Measurements from ENCODE around the gene ZNF319.
A peak's percentile ranks its signal among the peaks of the same experiment; 100 is the strongest.

Gene ZNF319

DNA sequence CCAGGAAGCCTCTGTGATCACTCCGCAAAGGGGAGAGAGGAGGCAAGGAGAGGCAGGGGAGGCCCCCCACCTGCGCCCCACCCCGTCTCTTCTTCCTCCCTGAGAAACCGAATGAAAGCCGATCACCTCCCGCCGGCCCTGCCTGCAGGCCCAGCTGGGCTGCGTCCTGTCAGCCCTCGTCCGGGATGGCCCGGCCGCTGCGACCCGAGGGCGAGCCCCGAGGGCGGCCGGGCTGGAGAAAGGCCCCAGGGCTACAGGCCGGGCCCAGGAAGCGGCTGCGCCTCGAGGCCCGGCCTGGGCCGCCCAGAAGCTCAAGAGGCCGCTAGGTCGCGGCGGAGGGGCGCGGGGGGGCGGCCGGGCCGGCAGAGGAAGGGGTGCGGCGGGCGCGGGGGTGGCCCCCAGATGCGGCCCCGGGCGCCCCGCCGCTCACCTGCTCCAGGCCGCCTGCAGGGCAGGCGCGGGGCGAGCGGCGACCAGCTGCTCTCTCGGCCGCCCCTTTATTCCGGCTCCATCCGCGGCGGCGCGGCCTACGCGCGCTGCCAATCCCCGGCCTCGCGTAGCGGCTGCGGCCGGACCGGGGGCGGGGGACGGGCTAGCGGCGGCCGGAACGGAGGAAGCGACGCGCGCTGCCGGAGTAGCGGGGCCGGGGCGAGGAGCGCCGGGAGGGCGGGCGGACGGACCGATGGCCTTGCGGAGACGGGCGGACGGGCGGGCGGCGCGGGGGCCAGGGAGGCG is at the start of gene ZNF319:
Gene ZNF319, minus strand, starts transcription at position 702 of the 735 bp plus-strand sequence. CDS start 2,407 bp downstream, outside the sequence.
- peak; percentile 42 for DNase-seq

DNA sequence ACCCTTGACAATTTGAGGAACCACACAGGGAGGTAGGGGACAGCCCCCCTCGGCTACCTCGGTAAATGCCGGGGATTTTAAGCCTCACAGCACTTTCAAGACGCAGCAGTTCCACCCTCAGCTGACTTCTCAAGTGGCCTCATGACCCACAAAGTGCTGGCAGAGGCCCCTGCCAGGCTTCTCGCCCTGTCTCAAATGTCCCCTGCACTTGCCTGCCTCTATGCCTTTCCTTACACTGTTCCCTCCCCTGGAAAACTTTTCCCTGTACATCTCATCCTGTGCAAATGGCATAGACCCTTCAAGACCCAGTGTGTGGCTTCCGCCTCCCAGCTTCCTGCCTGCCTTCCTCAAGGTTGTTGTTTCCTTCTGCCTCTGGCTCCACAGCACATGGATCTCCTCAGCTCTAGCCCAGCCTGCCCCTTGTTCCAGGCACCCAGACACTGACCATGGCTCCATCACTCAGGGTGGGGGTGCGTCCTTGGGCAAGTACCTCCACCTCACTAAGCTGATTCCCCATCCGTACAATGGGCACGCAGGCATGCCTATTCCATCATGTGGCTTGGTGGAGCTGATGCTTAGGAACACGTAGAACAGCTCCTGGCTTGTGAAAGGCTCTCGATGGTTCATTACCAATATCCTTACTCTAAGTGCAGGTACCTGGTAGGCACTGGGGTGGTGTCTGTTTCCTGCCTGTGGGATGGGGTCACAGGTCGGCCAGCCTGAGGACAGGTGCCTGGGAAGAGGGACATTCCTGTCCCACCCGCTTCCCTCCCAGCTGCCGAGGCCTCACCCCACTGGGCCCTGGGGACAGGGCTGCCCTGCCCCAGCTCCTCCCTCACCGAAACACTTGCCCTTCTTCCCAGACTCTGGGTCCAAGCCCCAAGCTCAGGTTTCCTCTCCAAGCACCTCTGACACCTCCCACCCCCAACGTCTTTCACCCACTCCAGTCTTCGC is 49.0 kb upstream of the ZNF319 start:
- no peak for DNase-seq

DNA sequence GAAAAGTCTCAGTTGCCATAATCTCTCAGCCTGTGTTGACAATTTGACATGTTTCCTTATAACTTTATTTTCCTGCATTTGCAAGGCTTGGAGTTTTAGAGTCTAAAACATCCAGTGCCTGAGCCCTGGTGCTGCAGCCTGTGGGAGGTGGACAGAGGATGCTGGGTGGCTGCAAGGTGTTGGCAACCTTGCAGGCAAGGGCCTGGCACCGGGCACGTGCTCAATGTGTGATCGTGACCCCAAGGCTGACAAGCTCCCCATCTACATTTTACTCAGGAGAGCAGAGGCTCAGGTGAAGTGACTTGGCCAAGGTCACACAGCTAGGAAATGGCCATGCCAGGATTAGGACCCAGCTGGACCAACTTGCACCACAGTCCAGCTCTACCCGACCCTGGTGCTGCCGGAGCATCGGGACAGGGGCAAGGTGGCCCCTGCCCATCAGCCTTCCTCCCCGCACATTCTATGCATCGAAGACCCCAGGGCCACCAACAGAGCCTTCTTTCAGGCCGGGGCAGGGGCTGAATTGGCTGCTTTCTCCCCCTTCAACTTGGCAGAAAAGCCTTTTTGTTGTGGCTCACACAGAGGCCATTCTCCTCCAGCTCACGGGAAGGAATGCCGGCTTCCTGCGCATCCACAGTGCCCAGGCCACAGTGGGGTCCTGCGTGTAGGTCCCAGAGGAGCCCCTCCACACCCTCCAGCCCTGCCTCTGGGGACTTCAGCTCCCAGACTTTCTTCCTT is 48.2 kb upstream of the ZNF319 start:
- no peak for DNase-seq

DNA sequence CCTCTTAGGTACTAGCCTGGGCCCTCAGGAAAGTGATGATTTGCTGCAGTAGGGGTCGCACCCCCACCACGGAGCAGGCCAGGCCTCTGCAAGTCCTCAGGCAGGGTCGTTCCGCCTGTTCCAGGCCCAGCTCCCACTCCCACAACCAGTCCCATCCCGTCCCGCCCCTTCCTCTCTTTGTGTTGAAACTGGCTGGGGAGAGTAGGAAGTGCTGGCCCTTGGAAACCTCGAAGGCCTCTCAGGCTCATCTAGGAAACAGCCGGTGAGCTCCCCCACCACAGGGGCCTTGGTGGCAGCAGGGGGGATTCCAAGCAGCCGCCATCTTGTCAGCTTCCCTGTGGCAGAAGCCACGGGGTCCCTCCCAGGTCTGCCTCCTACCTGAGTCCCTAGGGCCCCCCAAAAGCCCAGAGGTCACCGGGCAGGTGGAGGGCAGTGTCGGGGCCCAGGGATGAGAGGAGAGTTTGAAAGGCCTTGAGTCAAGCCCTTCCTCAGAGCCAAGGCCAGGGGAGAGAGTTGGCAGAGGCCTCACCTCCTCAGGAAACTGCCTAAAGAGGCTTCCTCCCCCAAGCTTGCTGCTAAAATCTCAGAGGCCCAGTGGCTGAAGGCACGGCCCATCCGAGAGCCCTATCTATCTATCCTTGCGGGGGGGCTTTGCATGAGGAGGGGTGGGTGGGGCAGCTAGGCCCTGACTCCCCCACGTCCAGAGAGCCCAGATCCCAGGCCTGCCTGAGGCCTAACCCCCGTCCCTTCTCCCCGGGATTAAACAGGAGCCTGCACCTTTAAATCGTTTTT is 47.3 kb upstream of the ZNF319 start:
- DNase-seq, result no peak

DNA sequence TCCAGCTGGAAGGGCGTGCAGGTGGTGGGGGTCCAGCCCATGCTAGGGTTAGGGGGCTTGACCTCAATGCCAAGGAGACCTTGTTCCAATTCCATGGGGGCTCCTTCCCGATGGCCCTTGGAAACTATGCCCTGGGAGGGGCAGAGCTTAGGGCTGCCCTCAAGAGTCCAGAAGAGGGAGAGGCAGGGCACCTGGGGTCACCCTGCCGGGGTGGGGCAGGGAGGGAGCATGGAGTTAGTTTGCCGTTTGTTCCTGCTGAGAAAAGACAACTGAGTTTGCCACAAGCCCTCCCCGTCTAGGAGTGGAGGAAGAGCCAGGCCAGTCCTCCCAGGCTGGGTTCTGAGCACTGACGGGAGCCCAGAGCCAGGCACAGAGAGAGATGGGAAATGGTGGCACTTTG is 46.5 kb upstream of the ZNF319 start:
- DNase-seq, result no peak

DNA sequence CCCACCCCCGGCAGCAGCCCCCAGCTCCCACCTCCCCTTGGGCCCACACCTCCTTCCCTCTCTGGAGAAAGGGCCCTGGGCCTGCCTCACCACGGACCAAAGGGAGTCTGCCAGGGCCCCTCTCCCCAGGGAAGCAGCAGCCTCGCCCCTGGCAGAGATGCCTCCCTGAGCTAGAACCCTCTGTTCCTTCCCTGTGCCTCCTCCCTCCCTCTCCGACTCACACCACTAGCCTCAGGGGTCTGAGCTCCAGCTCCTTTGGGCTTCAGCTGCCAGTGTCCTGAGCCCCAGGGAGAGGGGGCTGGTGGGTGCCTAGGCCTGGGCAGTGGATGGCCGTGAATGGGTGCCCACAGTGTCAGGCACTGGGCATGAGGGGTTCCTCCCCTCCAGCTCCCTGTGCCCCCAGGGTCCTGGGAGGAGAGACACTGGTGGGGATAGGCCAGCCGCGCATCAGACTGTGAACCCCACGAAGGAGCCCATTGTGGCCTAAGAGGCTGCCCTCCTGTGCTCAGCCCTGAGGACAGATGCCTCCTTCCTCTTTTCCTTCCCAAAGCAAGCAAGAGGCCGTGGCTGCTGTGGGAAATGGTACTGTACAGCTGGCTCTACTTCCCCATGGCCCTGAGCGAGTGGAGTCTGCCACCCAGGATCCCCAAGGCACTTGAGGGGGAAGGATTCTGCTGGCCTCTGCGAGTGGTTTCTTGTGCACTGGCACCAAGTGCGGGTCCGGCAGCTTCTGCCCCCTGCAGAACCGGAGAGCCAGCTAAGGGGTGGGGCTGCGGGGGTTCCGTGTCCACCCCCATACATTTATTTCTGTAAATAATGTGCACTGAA is 45.8 kb upstream of the ZNF319 start:
- no peak for DNase-seq

DNA sequence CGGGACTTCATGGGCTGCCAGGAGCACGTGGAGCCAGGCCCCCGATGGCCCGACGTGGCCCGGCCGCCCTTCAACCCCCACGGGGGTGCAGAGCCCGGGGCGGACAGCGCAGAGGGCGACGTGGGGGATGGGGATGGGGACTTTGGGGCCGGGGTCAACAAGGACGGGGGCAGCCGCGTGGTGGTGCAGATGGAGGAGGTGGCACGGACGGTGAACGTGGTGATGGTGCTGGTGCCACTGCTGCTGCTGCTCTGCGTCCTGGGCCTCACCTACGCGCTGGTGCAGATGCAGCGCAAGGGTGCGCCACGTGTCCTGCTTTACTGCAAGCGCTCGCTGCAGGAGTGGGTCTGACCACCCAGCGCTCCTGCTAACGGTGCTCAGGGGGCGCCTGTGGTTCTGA is 44.6 kb upstream of the ZNF319 start:
- DNase-seq, result no peak

DNA sequence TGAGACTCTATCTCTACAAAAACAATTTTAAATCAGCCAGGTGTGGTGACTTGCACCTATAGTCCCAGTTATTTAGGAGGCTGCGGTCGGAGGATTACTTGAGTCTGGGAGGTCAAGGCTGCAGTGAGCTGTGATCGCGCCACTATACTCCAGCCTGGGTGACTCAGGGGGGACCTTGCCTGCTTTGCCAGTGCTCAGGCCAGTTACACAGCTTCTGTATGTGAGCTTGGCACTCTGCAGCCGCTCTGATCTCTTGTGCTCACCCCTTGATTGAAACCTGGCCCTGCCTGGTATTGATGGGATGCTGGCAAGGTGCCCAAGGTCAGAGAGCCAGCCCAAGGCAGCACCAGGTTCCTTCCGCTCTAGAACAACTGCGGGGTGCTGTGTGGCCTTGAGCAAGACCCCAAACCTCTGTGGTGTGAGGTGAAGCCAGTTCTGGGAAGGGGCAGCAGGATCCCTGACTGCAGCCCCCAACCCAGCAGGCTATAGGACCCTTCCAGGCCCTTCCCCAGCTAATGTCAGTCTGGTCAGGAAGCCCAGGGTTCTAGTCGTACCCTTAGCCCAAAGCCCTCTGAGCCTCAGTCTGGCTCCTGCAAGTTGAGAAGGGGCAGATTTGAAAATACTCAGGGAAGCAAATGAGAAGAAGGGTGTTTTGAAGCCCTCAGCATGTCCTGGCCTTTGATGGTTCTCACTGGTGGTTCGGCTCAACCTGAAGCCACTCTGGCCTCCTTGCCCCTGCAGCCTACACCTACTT is 44.0 kb upstream of the ZNF319 start:
- no peak for DNase-seq

DNA sequence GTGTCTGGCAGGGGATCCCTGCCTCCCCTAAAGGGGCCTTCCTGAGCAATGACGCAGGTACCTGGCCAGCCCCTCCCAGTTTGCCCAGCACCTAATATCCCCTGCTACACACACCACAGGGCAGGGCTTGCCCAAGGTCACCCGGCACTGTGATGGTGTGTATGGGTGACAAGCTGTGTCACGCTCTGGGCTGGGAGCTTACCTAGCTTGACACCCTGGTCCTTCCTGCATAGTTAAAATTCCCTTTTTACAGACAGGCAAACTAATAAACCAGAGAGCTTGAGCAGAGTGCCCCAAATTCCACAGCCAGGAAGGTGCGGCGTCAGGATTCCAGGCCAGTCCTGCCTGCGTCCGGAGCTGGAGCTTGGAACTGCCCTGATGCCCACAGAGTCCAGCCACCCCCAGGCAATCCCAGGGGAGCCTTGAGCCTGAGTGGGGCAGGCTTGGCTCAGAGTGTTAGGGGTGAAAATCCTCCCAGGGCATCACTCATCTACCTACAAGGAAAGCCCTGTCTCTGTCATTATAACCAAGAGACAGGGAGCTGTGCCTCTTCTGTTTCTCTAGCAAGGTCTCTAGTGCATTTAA is 43.2 kb upstream of the ZNF319 start:
- no peak for DNase-seq

DNA sequence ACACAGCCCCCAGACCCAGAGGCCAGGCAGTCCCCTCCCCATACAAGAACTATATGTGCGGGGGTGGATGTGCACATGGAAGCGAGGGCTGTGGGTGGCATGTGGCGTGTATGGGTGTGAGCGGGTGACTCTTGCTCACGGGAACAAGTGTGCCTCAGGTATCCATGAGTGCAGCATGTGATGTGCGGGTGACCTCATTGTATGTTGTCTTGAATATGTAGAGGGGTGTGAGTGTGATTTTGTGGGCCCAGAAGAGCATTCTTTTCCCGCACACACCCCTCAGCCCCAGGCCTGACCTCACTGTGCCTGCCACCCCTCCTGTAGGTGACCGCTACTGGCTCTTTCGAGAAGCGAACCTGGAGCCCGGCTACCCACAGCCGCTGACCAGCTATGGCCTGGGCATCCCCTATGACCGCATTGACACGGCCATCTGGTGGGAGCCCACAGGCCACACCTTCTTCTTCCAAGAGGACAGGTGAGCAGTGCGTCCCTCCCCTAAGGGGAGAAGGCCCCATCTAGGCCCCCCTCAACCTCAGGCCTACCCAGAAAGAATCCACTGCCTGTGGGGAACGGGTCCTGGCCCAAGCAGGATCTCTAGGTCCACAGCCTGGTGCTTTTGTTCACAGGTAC is 42.5 kb upstream of the ZNF319 start:
- no peak for DNase-seq

DNA sequence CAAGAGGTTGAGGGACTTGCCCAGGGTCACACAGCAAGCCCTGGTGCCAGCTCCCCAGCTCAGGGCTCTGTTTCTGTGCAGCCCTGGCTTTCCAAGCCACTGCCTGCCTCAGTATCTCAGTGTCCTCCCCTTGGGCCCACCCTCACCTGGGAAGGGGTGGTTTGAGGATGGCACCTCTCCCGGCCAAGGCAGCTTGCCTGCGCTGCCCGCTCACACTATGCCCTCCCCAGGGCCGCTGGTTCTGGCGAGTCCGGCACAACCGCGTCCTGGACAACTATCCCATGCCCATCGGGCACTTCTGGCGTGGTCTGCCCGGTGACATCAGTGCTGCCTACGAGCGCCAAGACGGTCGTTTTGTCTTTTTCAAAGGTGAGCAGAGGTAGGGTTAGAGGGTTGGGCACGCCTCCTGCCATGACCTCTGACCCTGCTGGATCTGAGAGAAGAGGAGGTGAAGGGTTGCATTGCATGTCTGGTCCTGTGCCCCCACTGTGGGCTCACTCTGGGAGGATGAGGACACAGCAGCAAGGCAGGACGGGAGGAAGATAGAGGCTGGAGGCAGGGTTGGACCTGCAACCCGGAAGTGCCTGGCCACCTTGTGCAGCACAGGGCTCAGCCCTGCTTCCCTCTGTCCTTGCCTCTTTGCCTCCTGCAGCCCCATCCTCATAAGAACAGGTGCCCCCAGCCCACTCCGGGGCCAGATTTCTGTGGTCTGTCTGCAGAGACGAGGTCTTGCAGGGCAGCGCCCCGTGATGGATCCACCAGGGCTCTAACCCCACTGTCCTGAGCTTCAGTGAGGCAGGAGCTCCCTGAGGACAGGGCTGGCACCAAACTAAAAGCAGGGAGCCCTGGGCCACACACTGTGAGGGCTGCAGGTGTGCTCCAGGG is 41.8 kb upstream of the ZNF319 start:
- no peak for DNase-seq

DNA sequence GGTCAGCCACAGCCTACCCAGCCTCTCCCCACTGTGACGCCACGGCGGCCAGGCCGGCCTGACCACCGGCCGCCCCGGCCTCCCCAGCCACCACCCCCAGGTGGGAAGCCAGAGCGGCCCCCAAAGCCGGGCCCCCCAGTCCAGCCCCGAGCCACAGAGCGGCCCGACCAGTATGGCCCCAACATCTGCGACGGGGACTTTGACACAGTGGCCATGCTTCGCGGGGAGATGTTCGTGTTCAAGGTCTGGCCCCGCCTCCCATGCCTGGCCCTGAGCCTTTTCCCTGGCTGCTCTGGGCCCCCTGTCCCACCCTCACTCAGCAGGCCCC is 41.1 kb upstream of the ZNF319 start:
- DNase-seq, result no peak

DNA sequence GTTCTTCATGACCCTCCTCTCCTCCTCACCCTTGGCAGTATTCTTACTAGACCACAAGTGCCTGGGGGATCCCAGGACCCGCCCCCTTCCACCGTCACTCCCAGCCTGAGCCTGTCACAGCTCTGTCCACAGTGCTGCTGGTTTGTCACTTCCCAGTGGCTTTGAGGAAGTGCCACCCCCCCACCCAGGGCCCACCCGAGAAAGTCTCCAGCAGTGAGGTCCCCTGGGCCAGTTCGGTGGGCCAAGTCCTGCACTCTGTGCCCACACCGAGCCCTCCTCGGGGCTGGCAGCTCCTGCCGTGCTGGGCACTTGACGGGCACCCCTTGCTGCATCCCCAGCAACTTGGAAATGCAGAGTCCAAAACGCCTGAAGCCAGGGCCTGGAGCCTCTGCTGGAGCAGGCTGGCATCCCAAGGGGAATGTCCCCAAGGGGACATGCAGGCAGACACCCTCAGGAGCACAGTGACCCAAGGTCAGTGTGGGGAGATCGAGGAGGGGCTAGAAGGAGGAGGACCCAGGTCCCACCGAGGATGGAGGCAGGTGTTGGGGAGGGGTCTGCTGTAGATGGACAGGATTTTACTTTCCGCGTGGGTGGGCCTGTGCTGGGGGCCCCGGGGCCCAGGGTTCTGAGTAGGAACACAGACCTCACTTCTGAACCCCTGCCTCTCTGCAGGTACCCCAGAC is 40.6 kb upstream of the ZNF319 start:
- no peak for DNase-seq

DNA sequence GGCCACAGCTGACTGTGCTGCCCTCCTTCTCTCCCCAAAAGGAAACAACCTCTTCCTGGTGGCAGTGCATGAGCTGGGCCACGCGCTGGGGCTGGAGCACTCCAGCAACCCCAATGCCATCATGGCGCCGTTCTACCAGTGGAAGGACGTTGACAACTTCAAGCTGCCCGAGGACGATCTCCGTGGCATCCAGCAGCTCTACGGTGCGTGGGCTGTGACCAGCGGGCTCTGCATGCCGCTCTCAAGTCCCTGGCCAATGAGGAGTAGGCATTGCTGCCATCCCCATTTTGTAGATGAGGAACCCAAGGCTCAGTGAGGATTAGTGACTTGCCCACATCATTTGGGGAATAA is 40.0 kb upstream of the ZNF319 start:
- DNase-seq, result no peak

DNA sequence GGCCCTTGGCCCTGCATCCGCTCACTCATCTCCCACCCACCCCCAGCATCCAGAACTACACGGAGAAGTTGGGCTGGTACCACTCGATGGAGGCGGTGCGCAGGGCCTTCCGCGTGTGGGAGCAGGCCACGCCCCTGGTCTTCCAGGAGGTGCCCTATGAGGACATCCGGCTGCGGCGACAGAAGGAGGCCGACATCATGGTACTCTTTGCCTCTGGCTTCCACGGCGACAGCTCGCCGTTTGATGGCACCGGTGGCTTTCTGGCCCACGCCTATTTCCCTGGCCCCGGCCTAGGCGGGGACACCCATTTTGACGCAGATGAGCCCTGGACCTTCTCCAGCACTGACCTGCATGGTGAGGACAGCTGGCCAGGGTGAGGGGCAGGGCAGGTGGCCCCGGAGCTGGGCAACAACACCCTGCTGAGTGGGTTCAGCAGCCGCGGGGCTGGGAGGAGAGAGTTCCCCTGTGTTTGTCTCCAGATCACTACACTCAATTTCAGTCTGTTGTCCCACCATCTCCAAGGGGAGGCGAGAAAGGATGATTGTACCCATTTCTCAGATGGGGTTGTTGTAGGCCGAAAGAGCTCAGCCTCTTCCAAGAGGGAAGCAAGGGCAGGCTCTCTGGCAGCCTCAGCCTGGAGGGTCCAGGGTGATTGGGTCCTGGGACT is 39.5 kb upstream of the ZNF319 start:
- no peak for DNase-seq

DNA sequence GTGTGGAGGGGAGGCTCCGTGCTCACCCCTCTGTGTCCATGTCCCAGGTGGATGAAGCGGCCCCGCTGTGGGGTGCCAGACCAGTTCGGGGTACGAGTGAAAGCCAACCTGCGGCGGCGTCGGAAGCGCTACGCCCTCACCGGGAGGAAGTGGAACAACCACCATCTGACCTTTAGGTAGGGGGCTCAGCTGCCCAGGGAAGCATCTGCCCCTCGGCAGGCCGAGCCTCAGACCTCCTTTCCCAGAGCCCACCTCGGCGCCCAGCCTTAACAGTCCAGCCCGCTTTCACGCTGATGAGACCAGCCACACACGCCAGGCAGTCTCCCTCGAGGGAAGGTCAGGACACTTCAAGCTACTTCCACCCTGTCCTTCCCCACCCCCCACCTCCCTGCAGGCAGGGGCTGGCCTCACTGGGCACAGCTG is 37.8 kb upstream of the ZNF319 start:
- no peak for DNase-seq

DNA sequence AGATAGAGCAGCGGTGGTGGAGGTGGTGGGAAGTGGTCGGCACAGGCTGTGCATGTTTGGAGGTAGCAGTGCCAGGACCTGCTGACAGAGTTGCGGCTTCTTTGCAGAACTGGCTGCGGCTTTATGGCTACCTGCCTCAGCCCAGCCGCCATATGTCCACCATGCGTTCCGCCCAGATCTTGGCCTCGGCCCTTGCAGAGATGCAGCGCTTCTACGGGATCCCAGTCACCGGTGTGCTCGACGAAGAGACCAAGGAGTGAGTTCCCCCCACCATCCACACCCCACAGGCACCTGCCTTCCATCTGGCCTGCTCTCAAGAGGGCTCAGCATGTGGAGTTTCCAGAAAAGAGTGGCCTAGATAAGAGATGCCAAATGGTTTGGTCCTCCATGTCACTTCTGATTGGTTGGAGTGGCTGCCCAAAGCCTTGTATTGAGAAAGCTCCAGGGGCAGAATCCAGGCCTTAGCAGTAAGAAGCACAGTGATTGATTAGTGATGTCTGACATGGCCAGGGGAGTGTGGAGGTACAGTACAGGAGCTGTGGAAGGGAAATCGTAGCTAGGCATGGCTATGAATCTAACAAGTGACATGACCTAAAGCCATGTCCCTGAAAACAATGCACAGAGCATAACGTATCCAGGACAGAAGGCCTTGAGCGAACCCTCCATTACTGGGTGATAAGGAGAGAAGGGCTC is 37.0 kb upstream of the ZNF319 start:
- DNase-seq, result no peak
